Memory B cell (primary cell): ENCODE data around the gene SLC29A2.
"Not testable (repeated sequence)": the region's sequence is repeated elsewhere in the genome, so short reads cannot be mapped to it uniquely, and the experiment has no call there.

Experiments used
- ATAC-seq: fragments of 150-1000 bp; cut with Tn5 transposase; 2 replicates; pipeline ENCODE4 v1.10.0; 2021; ENCODE audit warnings: low read depth, mild to moderate bottlenecking, moderate library complexity
- DNase-seq, 2 donors: peaks; one replicate each; pipeline ENCODE4 v3.0.0; 2022; ENCODE audit warnings: low spot score in 2 of 2
- H3K27ac Mint-ChIP-seq: one replicate; pipeline ENCODE4 v1.8.0; 2022; ENCODE audit warnings: mild to moderate bottlenecking, moderate library complexity, mixed read lengths
- H3K27me3 Mint-ChIP-seq: one replicate; pipeline ENCODE4 v1.8.0; 2022; ENCODE audit warnings: mixed read lengths
- H3K36me3 Mint-ChIP-seq: one replicate; pipeline ENCODE4 v1.8.0; 2022; ENCODE audit warnings: mild to moderate bottlenecking, mixed read lengths
- H3K4me1 Mint-ChIP-seq: one replicate; pipeline ENCODE4 v1.8.0; 2022; ENCODE audit warnings: mixed read lengths
- H3K4me3 Mint-ChIP-seq: one replicate; pipeline ENCODE4 v1.8.0; 2022; ENCODE audit warnings: mild to moderate bottlenecking, moderate library complexity, mixed read lengths
- H3K9me3 Mint-ChIP-seq: one replicate; pipeline ENCODE4 v1.8.0; 2022; ENCODE audit warnings: mixed read lengths

The SLC29A2 gene

GRCh38 chr11:66408488-66409214, 37.1 kb upstream of the SLC29A2 start:
- peak; percentile 94 to 98 for DNase-seq
- H3K27ac Mint-ChIP-seq: no peak overlapping the region
- H3K36me3 Mint-ChIP-seq: no peaks in the 10 kb centered on the region
- H3K4me1 Mint-ChIP-seq: peaks cover 4% of the 10 kb centered on the region
- ATAC-seq: peak; percentile 84
- no peaks in the 10 kb centered on the region for H3K9me3 Mint-ChIP-seq
- peak overlapping the region; percentile 80 for H3K4me3 Mint-ChIP-seq
- H3K27me3 Mint-ChIP-seq: peaks cover 29% of the 10 kb centered on the region

GRCh38 chr11:66407651-66408050, 36.1 kb upstream of the SLC29A2 start:
- Mint-ChIP-seq H3K4me3 (no peak overlapping the region), H3K36me3 (no peaks in the 10 kb centered on the region), H3K27ac (no peak overlapping the region), H3K27me3 (peaks cover 28% of the 10 kb centered on the region), H3K9me3 (no peaks in the 10 kb centered on the region), H3K4me1 (peaks cover 4% of the 10 kb centered on the region)
- DNase-seq (no peak), ATAC-seq (no peak)

GRCh38 chr11:66393954-66394353, 22.4 kb upstream of the SLC29A2 start:
- Mint-ChIP-seq H3K36me3 (no peaks in the 10 kb centered on the region), H3K9me3 (no peaks in the 10 kb centered on the region), H3K4me3 (no peak overlapping the region), H3K4me1 (peaks cover 5% of the 10 kb centered on the region), H3K27me3 (peaks cover 6% of the 10 kb centered on the region), H3K27ac (no peak overlapping the region)
- DNase-seq: no peak
- ATAC-seq: no peak

- ATAC-seq: peak; percentile 58
- Mint-ChIP-seq H3K4me3 (no peak overlapping the region), H3K9me3 (no peaks in the 10 kb centered on the region), H3K36me3 (no peaks in the 10 kb centered on the region), H3K4me1 (peaks cover 5% of the 10 kb centered on the region), H3K27me3 (peaks cover 5% of the 10 kb centered on the region), H3K27ac (no peak overlapping the region)
- DNase-seq: no peak
These were observed 19.8 kb upstream of the SLC29A2 start for GRCh38 chr11:66391322-66391721.

- peaks cover 2% of the 10 kb centered on the region for H3K27me3 Mint-ChIP-seq
- no peak overlapping the region for H3K4me3 Mint-ChIP-seq
- DNase-seq (peak; percentile 58), ATAC-seq (peak; percentile 66)
- H3K36me3 Mint-ChIP-seq: no peaks in the 10 kb centered on the region
- no peaks in the 10 kb centered on the region for H3K9me3 Mint-ChIP-seq
- H3K4me1 Mint-ChIP-seq: peaks cover 10% of the 10 kb centered on the region
- no peak overlapping the region for H3K27ac Mint-ChIP-seq
These were observed 17.3 kb upstream of the SLC29A2 start for GRCh38 chr11:66388780-66389386.

- Mint-ChIP-seq H3K9me3 (no peaks in the 10 kb centered on the region), H3K27ac (peak overlapping the region; percentile 9), H3K4me3 (peak overlapping the region; percentile 62), H3K36me3 (no peaks in the 10 kb centered on the region), H3K27me3 (no peaks in the 10 kb centered on the region), H3K4me1 (peaks cover 10% of the 10 kb centered on the region)
- ATAC-seq (peak; percentile 83), DNase-seq (peak; percentile 82 to 88)
These were observed 14.9 kb upstream of the SLC29A2 start for GRCh38 chr11:66386171-66387069.

- not testable (repeated sequence) for DNase-seq, H3K27ac Mint-ChIP-seq, H3K4me1 Mint-ChIP-seq, H3K27me3 Mint-ChIP-seq, H3K4me3 Mint-ChIP-seq, ATAC-seq, H3K36me3 Mint-ChIP-seq, H3K9me3 Mint-ChIP-seq
These were observed 12.8 kb upstream of the SLC29A2 start for GRCh38 chr11:66384316-66384715.

GRCh38 chr11:66380264-66380663, 8.7 kb upstream of the SLC29A2 start:
- not testable (repeated sequence) for H3K4me3 Mint-ChIP-seq, DNase-seq, H3K4me1 Mint-ChIP-seq, H3K9me3 Mint-ChIP-seq, H3K27ac Mint-ChIP-seq, ATAC-seq, H3K27me3 Mint-ChIP-seq, H3K36me3 Mint-ChIP-seq

- not testable (repeated sequence) for H3K4me1 Mint-ChIP-seq, ATAC-seq, H3K27me3 Mint-ChIP-seq, H3K9me3 Mint-ChIP-seq, H3K4me3 Mint-ChIP-seq, DNase-seq, H3K27ac Mint-ChIP-seq, H3K36me3 Mint-ChIP-seq
These were observed 2.2 kb upstream of the SLC29A2 start for GRCh38 chr11:66373690-66374287.

- Mint-ChIP-seq H3K36me3 (no peaks in the 10 kb centered on the region), H3K4me3 (no peak overlapping the region), H3K27me3 (no peaks in the 10 kb centered on the region), H3K9me3 (no peaks in the 10 kb centered on the region), H3K4me1 (peaks cover 8% of the 10 kb centered on the region), H3K27ac (no peak overlapping the region)
- DNase-seq (no peak), ATAC-seq (no peak)
These were observed 1.7 kb upstream of the SLC29A2 start for GRCh38 chr11:66373265-66373664.

- no peaks in the 10 kb centered on the region for H3K27me3 Mint-ChIP-seq
- no peaks in the 10 kb centered on the region for H3K9me3 Mint-ChIP-seq
- no peak overlapping the region for H3K4me3 Mint-ChIP-seq
- H3K4me1 Mint-ChIP-seq: peaks cover 8% of the 10 kb centered on the region
- peak overlapping the region; percentile 7 for H3K27ac Mint-ChIP-seq
- DNase-seq (no peak), ATAC-seq (no peak)
- no peaks in the 10 kb centered on the region for H3K36me3 Mint-ChIP-seq
These were observed 2.3 kb downstream of the SLC29A2 start for GRCh38 chr11:66369073-66369894.

- DNase-seq (no peak), ATAC-seq (no peak)
- H3K9me3 Mint-ChIP-seq: no peaks in the 10 kb centered on the region
- peak overlapping the region; percentile 7 for H3K27ac Mint-ChIP-seq
- peaks cover 8% of the 10 kb centered on the region for H3K4me1 Mint-ChIP-seq
- no peak overlapping the region for H3K4me3 Mint-ChIP-seq
- no peaks in the 10 kb centered on the region for H3K36me3 Mint-ChIP-seq
- no peaks in the 10 kb centered on the region for H3K27me3 Mint-ChIP-seq
These were observed 3.1 kb downstream of the SLC29A2 start for GRCh38 chr11:66368484-66368883.

- no peaks in the 10 kb centered on the region for H3K36me3 Mint-ChIP-seq
- no peaks in the 10 kb centered on the region for H3K27me3 Mint-ChIP-seq
- H3K27ac Mint-ChIP-seq: peak overlapping the region; percentile 7
- H3K4me3 Mint-ChIP-seq: no peak overlapping the region
- DNase-seq (no peak), ATAC-seq (no peak)
- no peaks in the 10 kb centered on the region for H3K9me3 Mint-ChIP-seq
- peaks cover 7% of the 10 kb centered on the region for H3K4me1 Mint-ChIP-seq
These were observed 3.8 kb downstream of the SLC29A2 start for GRCh38 chr11:66367561-66368312.
